ENCODE data around the gene CCDC112.

DNA sequence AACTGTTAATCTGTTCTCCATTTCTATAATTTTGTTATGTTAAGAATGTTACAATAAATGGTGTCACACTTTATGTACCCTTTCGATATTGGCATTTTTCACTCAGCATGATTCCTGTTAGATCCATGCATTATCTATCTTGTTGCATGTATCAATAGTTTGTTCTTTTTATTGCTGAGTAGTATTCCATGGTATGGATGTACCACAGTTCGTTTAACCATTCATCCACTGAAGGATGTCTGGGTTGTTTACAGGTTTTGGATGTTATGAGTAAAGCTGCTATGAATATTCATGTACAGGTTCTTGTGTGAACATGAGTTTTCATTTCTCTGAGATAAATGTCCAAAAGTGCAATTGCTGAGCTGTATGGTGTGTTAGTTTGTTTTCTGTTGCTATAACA lies 26.3 kb upstream of the CCDC112 start:
- TF ChIP-seq, protein P1, sequence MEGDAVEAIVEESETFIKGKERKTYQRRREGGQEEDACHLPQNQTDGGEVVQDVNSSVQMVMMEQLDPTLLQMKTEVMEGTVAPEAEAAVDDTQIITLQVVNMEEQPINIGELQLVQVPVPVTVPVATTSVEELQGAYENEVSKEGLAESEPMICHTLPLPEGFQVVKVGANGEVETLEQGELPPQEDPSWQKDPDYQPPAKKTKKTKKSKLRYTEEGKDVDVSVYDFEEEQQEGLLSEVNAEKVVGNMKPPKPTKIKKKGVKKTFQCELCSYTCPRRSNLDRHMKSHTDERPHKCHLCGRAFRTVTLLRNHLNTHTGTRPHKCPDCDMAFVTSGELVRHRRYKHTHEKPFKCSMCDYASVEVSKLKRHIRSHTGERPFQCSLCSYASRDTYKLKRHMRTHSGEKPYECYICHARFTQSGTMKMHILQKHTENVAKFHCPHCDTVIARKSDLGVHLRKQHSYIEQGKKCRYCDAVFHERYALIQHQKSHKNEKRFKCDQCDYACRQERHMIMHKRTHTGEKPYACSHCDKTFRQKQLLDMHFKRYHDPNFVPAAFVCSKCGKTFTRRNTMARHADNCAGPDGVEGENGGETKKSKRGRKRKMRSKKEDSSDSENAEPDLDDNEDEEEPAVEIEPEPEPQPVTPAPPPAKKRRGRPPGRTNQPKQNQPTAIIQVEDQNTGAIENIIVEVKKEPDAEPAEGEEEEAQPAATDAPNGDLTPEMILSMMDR (IDR thresholded peaks at IDR 0.05), result no peak
- TF ChIP-seq POLR2A (IDR thresholded peaks at IDR 0.05), result no peak

Measured in lower leg skin (tissue), 3 donors.